SK-N-SH (cell line): ENCODE measurements around the gene MST1R. TPM values are rescaled to one million over a fixed set of nuclear protein-coding genes. Genes with fewer than 3 reads are reported as not detected.

Experiments used
- CTCF ChIA-PET: fragments of 300-600, 350-600 bp; formaldehyde crosslinking; extraction: SDS; loops from one replicate; lab custom pipeline; 2021; lab: Yijun Ruan, JAX
- POLR2A ChIA-PET: fragments of 350-600 bp; sonication (Branson Sonifier 250); formaldehyde crosslinking; extraction: SDS; loops from one replicate; lab custom pipeline; 2020; ENCODE audit warnings: antibody characterized with exemption, inconsistent platforms; lab: Yijun Ruan, JAX
- DNase-seq: peaks from one replicate; pipeline ENCODE4 v3.0.0; 2012
- H2AFZ ChIP-seq: fragments of 200-600 bp; sonication (generic); 2 replicates; pipeline ENCODE4 v1.8.1; 2016; ENCODE audit warnings: antibody characterized with exemption, mild to moderate bottlenecking, low read depth
- H3F3A ChIP-seq: fragments of 200-600 bp; sonication (generic); replicated peaks from 2 replicates; pipeline ENCODE3; 2016; ENCODE audit warnings: antibody characterized with exemption, mild to moderate bottlenecking; ENCODE audit not compliant: insufficient read depth
- H3K27ac ChIP-seq, 2 experiments: fragments of 200-500 bp in 1 of 2; fragments of 200-600 bp in 1 of 2; sonication (Bioruptor generic) in 1 of 2; sonication (generic), shearing (Covaris generic) in 1 of 2; 2 replicates each; pipeline versions ENCODE4 v1.5.1 to v1.6.1; 2014 to 2016; ENCODE audit warnings: low read depth in 2 of 2, inconsistent platforms in 1 of 2, low read length in 1 of 2, mild to moderate bottlenecking in 1 of 2, mixed read lengths in 1 of 2
- H3K27me3 ChIP-seq: fragments of 200-600 bp; sonication (generic), shearing (Covaris generic); 2 replicates; pipeline ENCODE4 v1.6.1; 2016; ENCODE audit warnings: mixed run types; ENCODE audit not compliant: insufficient read depth
- H3K36me3 ChIP-seq, 2 experiments: fragments of 200-500 bp in 1 of 2; fragments of 200-600 bp in 1 of 2; sonication (Bioruptor generic) in 1 of 2; sonication (generic) in 1 of 2; replicated peaks in 1 of 2; 2 replicates each; pipeline versions ENCODE3 to v1.5.1; 2014 to 2016; ENCODE audit warnings: low read length in 1 of 2, mild to moderate bottlenecking in 1 of 2; ENCODE audit not compliant: insufficient read depth in 2 of 2, control insufficient read depth in 1 of 2
- H3K4me1 ChIP-seq, 2 experiments: fragments of 200-500 bp in 1 of 2; fragments of 200-600 bp in 1 of 2; sonication (Bioruptor generic) in 1 of 2; sonication (generic), shearing (Covaris generic) in 1 of 2; 2 replicates each; pipeline versions ENCODE4 v1.5.1 to v1.6.1; 2014 to 2016; ENCODE audit warnings: low read depth in 1 of 2, low read length in 1 of 2, mixed run types in 1 of 2; ENCODE audit not compliant: insufficient read depth in 2 of 2, control insufficient read depth in 1 of 2
- H3K4me2 ChIP-seq: fragments of 200-600 bp; sonication (generic), shearing (Covaris generic); 2 replicates; pipeline ENCODE4 v1.6.1; 2017; ENCODE audit warnings: mixed run types
- H3K4me3 ChIP-seq, 2 experiments: fragments of 200-500 bp in 1 of 2; fragments of 200-600 bp in 1 of 2; sonication (Bioruptor generic) in 1 of 2; sonication (generic), shearing (Covaris generic) in 1 of 2; 2 replicates each; pipeline versions ENCODE4 v1.5.1 to v1.8.1; 2014 to 2016; ENCODE audit warnings: low read depth in 2 of 2, inconsistent platforms in 1 of 2, low read length in 1 of 2, mild to moderate bottlenecking in 1 of 2, mixed read lengths in 1 of 2, moderate library complexity in 1 of 2
- H3K79me2 ChIP-seq: fragments of 200-600 bp; sonication (generic); 2 replicates; pipeline ENCODE4 v1.8.1; 2017; ENCODE audit warnings: mild to moderate bottlenecking; ENCODE audit not compliant: insufficient read depth
- H3K9ac ChIP-seq: fragments of 200-600 bp; sonication (generic); 2 replicates; pipeline ENCODE4 v1.6.1; 2017; ENCODE audit warnings: mixed run types
- H3K9me2 ChIP-seq: fragments of 200-600 bp; sonication (generic); 2 replicates; pipeline ENCODE4 v1.6.1; 2017; ENCODE audit warnings: mixed run types
- H3K9me3 ChIP-seq: fragments of 200-600 bp; sonication (generic); 2 replicates; pipeline ENCODE4 v1.6.1; 2017; ENCODE audit warnings: mixed run types, mild to moderate bottlenecking, moderate library complexity
- H4K20me1 ChIP-seq: fragments of 200-600 bp; sonication (generic); 2 replicates; pipeline ENCODE4 v1.6.1; 2017; ENCODE audit warnings: mild to moderate bottlenecking, mixed run types; ENCODE audit not compliant: insufficient read depth
- EZH2phosphoT487 ChIP-seq: fragments of 200-600 bp; sonication (generic); IDR thresholded peaks from 2 replicates; pipeline ENCODE4 v1.6.1; 2017; ENCODE audit warnings: low read depth, mixed run types, mild to moderate bottlenecking, antibody characterized with exemption, moderate library complexity, borderline replicate concordance
- GABPA ChIP-seq: IDR thresholded peaks from 2 replicates; pipeline ENCODE4 v1.4.0; 2012; ENCODE audit warnings: low read depth, mild to moderate bottlenecking
- JUND ChIP-seq: IDR thresholded peaks from 2 replicates; pipeline ENCODE4 v1.4.0; 2012
- NFIC ChIP-seq: IDR thresholded peaks from 2 replicates; pipeline ENCODE4 v1.4.0; 2012; ENCODE audit warnings: borderline replicate concordance
- NRF1 ChIP-seq: IDR thresholded peaks from 2 replicates; pipeline ENCODE4 v1.6.1; 2012; ENCODE audit warnings: low read depth, mild to moderate bottlenecking, low read length
- RAD21 ChIP-seq: IDR thresholded peaks from 2 replicates; pipeline ENCODE4 v1.6.1; 2012; ENCODE audit warnings: mild to moderate bottlenecking, low read length
- RCOR1 ChIP-seq: fragments of 150-350 bp; IDR thresholded peaks from 2 replicates; pipeline ENCODE4 v1.6.1; 2017; ENCODE audit warnings: antibody characterized with exemption, low read length
- RFX5 ChIP-seq: IDR thresholded peaks from 2 replicates; pipeline ENCODE4 v1.6.1; 2012; ENCODE audit warnings: mild to moderate bottlenecking, improper control_type of control experiment, low read length
- RXRA ChIP-seq: IDR thresholded peaks from 2 replicates; pipeline ENCODE4 v1.4.0; 2012; ENCODE audit warnings: low read depth, mild to moderate bottlenecking, borderline replicate concordance
- TAF1 ChIP-seq: IDR thresholded peaks from 2 replicates; pipeline ENCODE4 v1.6.1; 2012; ENCODE audit warnings: low read depth, mild to moderate bottlenecking, low read length, moderate library complexity, borderline replicate concordance
- TCF12 ChIP-seq: IDR thresholded peaks from 2 replicates; pipeline ENCODE4 v1.4.0; 2012
- TEAD4 ChIP-seq: IDR thresholded peaks from 2 replicates; pipeline ENCODE4 v1.4.0; 2012; ENCODE audit warnings: mild to moderate bottlenecking, borderline replicate concordance; ENCODE audit not compliant: insufficient read depth
- YY1 ChIP-seq: IDR thresholded peaks from 2 replicates; pipeline ENCODE4 v1.4.0; 2012; ENCODE audit warnings: low read depth, mild to moderate bottlenecking
- WGBS: methylation state at CpG from one replicate; pipeline ENCODE4 v1.1.6; 2017; ENCODE audit warnings: low lambda C conversion rate; 5-methylcytosine and 5-hydroxymethylcytosine counted together
- polyA plus RNA-seq, 3 experiments: library from polyadenylated mRNA; depleted of rRNA; stranded (reverse); fragments of >200 nt; gene quantifications; 2 replicates each; pipeline ENCODE4 v1.2.3, GENCODE V29; 2012
- TF ChIP-seq, protein P1 (sequence below): IDR thresholded peaks from 2 replicates; pipeline ENCODE4 v1.4.0; 2012; ENCODE audit warnings: low read depth, borderline replicate concordance
- TF ChIP-seq, protein P2 (sequence below): fragments of 200-600 bp; sonication (generic); IDR thresholded peaks from 2 replicates; pipeline ENCODE4 v1.6.1; 2017; ENCODE audit warnings: antibody characterized with exemption, mild to moderate bottlenecking, moderate library complexity
- TF ChIP-seq, protein P3 (sequence below): IDR thresholded peaks from 2 replicates; pipeline ENCODE4 v1.6.1; 2012; ENCODE audit warnings: mild to moderate bottlenecking, low read depth, low read length, moderate library complexity
- TF ChIP-seq, protein P4 (sequence below): IDR thresholded peaks from 2 replicates; pipeline ENCODE4 v1.4.0; 2012; ENCODE audit warnings: low read depth, borderline replicate concordance
- TF ChIP-seq, protein P5 (sequence below): IDR thresholded peaks from 2 replicates; pipeline ENCODE4; 2012

The MST1R gene
- polyA plus RNA-seq, 1 of the 3 experiments (the other 2 are of a cell fraction): 0.23 TPM

DNA sequence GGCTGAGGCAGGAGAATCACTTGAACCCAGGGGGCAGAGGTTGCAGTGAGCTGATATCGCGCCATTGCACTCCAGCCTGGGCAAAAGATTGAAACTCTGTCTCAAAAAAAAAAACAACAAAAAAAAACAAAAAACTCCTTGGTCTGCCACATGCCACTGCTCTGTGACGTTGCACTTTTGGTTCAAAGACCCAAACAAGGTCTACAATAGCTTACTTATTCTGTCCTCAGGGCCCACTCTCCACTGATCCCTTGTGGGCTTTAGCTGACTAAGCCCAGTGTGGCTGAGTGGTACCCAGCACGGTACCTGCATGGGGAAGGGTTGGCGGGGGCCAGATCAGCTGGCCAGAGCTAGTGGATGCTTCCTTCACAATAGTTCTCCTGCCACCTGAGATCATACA lies 24.1 kb upstream of the MST1R start (continued):
- TF ChIP-seq, protein P1, sequence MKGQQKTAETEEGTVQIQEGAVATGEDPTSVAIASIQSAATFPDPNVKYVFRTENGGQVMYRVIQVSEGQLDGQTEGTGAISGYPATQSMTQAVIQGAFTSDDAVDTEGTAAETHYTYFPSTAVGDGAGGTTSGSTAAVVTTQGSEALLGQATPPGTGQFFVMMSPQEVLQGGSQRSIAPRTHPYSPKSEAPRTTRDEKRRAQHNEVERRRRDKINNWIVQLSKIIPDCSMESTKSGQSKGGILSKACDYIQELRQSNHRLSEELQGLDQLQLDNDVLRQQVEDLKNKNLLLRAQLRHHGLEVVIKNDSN: no peak
- no peak for TF ChIP-seq TAF1
- TF ChIP-seq, protein P2, sequence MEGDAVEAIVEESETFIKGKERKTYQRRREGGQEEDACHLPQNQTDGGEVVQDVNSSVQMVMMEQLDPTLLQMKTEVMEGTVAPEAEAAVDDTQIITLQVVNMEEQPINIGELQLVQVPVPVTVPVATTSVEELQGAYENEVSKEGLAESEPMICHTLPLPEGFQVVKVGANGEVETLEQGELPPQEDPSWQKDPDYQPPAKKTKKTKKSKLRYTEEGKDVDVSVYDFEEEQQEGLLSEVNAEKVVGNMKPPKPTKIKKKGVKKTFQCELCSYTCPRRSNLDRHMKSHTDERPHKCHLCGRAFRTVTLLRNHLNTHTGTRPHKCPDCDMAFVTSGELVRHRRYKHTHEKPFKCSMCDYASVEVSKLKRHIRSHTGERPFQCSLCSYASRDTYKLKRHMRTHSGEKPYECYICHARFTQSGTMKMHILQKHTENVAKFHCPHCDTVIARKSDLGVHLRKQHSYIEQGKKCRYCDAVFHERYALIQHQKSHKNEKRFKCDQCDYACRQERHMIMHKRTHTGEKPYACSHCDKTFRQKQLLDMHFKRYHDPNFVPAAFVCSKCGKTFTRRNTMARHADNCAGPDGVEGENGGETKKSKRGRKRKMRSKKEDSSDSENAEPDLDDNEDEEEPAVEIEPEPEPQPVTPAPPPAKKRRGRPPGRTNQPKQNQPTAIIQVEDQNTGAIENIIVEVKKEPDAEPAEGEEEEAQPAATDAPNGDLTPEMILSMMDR: no peak
- no peak for TF ChIP-seq TCF12
- no peak for TF ChIP-seq RCOR1
- TF ChIP-seq, protein P3, sequence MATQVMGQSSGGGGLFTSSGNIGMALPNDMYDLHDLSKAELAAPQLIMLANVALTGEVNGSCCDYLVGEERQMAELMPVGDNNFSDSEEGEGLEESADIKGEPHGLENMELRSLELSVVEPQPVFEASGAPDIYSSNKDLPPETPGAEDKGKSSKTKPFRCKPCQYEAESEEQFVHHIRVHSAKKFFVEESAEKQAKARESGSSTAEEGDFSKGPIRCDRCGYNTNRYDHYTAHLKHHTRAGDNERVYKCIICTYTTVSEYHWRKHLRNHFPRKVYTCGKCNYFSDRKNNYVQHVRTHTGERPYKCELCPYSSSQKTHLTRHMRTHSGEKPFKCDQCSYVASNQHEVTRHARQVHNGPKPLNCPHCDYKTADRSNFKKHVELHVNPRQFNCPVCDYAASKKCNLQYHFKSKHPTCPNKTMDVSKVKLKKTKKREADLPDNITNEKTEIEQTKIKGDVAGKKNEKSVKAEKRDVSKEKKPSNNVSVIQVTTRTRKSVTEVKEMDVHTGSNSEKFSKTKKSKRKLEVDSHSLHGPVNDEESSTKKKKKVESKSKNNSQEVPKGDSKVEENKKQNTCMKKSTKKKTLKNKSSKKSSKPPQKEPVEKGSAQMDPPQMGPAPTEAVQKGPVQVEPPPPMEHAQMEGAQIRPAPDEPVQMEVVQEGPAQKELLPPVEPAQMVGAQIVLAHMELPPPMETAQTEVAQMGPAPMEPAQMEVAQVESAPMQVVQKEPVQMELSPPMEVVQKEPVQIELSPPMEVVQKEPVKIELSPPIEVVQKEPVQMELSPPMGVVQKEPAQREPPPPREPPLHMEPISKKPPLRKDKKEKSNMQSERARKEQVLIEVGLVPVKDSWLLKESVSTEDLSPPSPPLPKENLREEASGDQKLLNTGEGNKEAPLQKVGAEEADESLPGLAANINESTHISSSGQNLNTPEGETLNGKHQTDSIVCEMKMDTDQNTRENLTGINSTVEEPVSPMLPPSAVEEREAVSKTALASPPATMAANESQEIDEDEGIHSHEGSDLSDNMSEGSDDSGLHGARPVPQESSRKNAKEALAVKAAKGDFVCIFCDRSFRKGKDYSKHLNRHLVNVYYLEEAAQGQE: no peak
- TF ChIP-seq RXRA: no peak

DNA sequence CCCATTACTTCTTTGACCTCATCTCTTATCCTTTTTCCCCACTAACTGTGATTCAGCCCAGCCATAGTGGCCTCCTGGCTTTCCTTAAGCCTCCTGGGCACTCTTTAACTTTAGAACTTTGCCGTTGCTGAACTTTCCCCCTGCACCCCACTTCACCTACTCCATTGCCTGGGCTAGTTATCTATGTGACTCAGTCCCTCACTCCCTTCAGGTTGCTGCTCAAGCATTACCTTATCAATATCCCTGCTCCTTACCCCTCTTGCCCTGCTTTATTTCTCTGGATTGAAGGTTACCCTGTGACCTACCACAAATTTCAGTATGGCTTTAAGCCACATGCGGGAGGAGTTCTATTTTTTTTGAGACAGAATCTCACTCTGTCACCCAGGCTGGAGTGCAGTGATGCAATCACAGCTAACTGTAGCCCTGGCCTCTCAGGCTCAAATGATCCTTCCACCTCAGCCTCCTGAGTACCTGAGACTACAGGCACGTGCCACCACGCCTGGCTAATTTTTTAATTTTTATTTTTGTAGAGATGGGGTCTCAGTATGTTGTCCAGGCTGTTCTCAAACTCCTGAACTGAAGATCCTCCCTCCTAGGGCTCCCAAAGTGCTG lies 22.6 kb upstream of the MST1R start:
- Histone ChIP-seq H2AFZ (no peak overlapping the region), H3K4me1 (peaks cover 0 to 10% of the 10 kb centered on the region in 2 experiments; a peak in 1 of 4 replicates), H3K27ac (no peak overlapping the region), H3K9me3 (no peaks in the 10 kb centered on the region), H3K4me2 (no peak overlapping the region), H3K27me3 (no peaks in the 10 kb centered on the region), H4K20me1 (no peaks in the 10 kb centered on the region), H3K4me3 (no peak overlapping the region), H3K9me2 (no peaks in the 10 kb centered on the region), H3K36me3 (no peaks in the 10 kb centered on the region), H3K9ac (no peak overlapping the region), H3F3A (peaks cover 5% of the 10 kb centered on the region), H3K79me2 (peaks cover 7% of the 10 kb centered on the region; the same call in 1 of the 2 replicates)
- CTCF ChIA-PET: no interaction called here
- 96% methylated on average over 4 of the region's 4 CpGs for WGBS
- POLR2A ChIA-PET: no interaction called here
- DNase-seq: no peak
- TF ChIP-seq NFIC (no peak), JUND (no peak), RAD21 (no peak), YY1 (no peak), EZH2phosphoT487 (no peak), RXRA (no peak), TAF1 (no peak), NRF1 (no peak), RFX5 (no peak), TEAD4 (no peak), GABPA (no peak)
- TF ChIP-seq, protein P4, sequence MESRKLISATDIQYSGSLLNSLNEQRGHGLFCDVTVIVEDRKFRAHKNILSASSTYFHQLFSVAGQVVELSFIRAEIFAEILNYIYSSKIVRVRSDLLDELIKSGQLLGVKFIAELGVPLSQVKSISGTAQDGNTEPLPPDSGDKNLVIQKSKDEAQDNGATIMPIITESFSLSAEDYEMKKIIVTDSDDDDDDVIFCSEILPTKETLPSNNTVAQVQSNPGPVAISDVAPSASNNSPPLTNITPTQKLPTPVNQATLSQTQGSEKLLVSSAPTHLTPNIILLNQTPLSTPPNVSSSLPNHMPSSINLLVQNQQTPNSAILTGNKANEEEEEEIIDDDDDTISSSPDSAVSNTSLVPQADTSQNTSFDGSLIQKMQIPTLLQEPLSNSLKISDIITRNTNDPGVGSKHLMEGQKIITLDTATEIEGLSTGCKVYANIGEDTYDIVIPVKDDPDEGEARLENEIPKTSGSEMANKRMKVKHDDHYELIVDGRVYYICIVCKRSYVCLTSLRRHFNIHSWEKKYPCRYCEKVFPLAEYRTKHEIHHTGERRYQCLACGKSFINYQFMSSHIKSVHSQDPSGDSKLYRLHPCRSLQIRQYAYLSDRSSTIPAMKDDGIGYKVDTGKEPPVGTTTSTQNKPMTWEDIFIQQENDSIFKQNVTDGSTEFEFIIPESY: no peak
- TF ChIP-seq, protein P5, sequence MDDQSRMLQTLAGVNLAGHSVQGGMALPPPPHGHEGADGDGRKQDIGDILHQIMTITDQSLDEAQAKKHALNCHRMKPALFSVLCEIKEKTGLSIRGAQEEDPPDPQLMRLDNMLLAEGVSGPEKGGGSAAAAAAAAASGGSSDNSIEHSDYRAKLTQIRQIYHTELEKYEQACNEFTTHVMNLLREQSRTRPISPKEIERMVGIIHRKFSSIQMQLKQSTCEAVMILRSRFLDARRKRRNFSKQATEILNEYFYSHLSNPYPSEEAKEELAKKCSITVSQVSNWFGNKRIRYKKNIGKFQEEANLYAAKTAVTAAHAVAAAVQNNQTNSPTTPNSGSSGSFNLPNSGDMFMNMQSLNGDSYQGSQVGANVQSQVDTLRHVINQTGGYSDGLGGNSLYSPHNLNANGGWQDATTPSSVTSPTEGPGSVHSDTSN: no peak
- TF ChIP-seq, protein P1: no peak
